ENCODE results near the gene PAX3. TPM values are rescaled to one million over a fixed set of nuclear protein-coding genes. Genes with fewer than 3 reads are reported as not detected.

Gene PAX3
- total and polyA plus RNA-seq, 2 of the 13 experiments (the other 11 are each of a cell fraction or from before 2014, with no cell fraction given), result 0.07 TPM; not detected in 1

DNA sequence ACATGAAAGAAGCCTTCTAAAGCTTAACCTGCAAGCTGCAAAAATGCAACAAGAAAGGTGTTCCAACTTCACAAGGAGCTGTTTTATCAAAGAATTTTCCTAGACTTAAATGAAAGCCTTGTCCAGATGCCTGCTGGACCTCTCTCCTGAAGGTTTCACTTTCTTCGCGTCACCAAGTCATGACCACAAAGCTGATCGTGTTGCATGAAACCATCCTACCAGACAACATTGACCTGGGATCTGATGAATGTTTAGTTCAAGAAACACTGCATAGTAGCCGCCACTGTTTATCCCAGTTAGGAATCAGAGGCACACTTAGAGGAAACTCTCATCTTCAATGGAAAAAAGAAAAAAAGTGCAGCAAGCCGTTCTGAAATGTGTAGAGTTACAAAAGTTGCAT is 26.9 kb downstream of the PAX3 start:
- H4K20me1 ChIP-seq (ENCODE audit: insufficient read depth, low read length), result no peaks in the 10 kb centered on the region
- no peak overlapping the region for H3K4me3 ChIP-seq (replicated peaks in 1 of 3; ENCODE audit: insufficient read depth in 1 of 3, low read depth in 2 of 3, low read length in 3 of 3)
- in situ Hi-C loops (cut with HindIII; ENCODE audit: extremely low pct_ligation_motif_present, low pct_unique_long_range_greater_than_20kb), result no loop called here
- H3K27ac ChIP-seq (ENCODE audit: extremely low read length, insufficient read depth, low read length), result no peak overlapping the region
- H3K27me3 ChIP-seq (ENCODE audit: control insufficient read depth in 1 of 2, insufficient read depth in 2 of 2, low read length in 2 of 2), result peaks cover 0 to 20% of the 10 kb centered on the region in 2 experiments; a peak in 4 of 5 replicates
- H3K36me3 ChIP-seq (replicated peaks in 1 of 2; ENCODE audit: control insufficient read depth in 1 of 2, insufficient read depth in 2 of 2, low read length in 2 of 2), result no peaks in the 10 kb centered on the region
- no peaks in the 10 kb centered on the region for H3K9me3 ChIP-seq (ENCODE audit: low read length)
- FAIRE-seq (no peak), DNase-seq (ENCODE audit: low spot score) (no peak), ATAC-seq (no peak)
- WGBS (ENCODE audit: low lambda C conversion rate), result 36% methylated on average over 5 of the region's 5 CpGs
- intact Hi-C loops (cut with micrococcal nuclease; ENCODE audit: unreplicated experiment), result no loop called here
- H3K4me1 ChIP-seq (ENCODE audit: insufficient read depth, low read length), result no peaks in the 10 kb centered on the region
- no peak overlapping the region for H3K4me2 ChIP-seq (ENCODE audit: low read depth, low read length)
- H3K9ac ChIP-seq (ENCODE audit: insufficient read depth, low read depth, low read length), result no peak overlapping the region
- no TSS peak for BruUV-seq (replicated peaks)
- no peak overlapping the region for H2AFZ ChIP-seq (ENCODE audit: low read length)
- CTCF ChIA-PET (ENCODE audit: low intra/inter-chr PET ratio, low total read pairs), result no interaction called here
- TF ChIP-seq PRPF4 (IDR thresholded peaks at IDR 0.05; ENCODE audit: low read depth, low read length, poor library complexity, severe bottlenecking) (no peak), MYC (CRISPR knock-in tag; IDR thresholded peaks at IDR 0.05; ENCODE audit: borderline replicate concordance) (no peak), ATF1 (CRISPR knock-in tag; IDR thresholded peaks at IDR 0.05) (no peak), KDM2A (CRISPR knock-in tag; IDR thresholded peaks at IDR 0.05; ENCODE audit: borderline replicate concordance, low read depth) (no peak), HOXA7 (CRISPR knock-in tag; IDR thresholded peaks at IDR 0.05) (no peak), KLF16 (CRISPR knock-in tag; IDR thresholded peaks at IDR 0.05) (no peak)
- TF ChIP-seq, protein P1, sequence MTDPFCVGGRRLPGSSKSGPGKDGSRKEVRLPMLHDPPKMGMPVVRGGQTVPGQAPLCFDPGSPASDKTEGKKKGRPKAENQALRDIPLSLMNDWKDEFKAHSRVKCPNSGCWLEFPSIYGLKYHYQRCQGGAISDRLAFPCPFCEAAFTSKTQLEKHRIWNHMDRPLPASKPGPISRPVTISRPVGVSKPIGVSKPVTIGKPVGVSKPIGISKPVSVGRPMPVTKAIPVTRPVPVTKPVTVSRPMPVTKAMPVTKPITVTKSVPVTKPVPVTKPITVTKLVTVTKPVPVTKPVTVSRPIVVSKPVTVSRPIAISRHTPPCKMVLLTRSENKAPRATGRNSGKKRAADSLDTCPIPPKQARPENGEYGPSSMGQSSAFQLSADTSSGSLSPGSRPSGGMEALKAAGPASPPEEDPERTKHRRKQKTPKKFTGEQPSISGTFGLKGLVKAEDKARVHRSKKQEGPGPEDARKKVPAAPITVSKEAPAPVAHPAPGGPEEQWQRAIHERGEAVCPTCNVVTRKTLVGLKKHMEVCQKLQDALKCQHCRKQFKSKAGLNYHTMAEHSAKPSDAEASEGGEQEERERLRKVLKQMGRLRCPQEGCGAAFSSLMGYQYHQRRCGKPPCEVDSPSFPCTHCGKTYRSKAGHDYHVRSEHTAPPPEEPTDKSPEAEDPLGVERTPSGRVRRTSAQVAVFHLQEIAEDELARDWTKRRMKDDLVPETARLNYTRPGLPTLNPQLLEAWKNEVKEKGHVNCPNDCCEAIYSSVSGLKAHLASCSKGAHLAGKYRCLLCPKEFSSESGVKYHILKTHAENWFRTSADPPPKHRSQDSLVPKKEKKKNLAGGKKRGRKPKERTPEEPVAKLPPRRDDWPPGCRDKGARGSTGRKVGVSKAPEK (CRISPR knock-in tag; IDR thresholded peaks at IDR 0.05; ENCODE audit: borderline replicate concordance), result no peak
- TF ChIP-seq, protein P2, sequence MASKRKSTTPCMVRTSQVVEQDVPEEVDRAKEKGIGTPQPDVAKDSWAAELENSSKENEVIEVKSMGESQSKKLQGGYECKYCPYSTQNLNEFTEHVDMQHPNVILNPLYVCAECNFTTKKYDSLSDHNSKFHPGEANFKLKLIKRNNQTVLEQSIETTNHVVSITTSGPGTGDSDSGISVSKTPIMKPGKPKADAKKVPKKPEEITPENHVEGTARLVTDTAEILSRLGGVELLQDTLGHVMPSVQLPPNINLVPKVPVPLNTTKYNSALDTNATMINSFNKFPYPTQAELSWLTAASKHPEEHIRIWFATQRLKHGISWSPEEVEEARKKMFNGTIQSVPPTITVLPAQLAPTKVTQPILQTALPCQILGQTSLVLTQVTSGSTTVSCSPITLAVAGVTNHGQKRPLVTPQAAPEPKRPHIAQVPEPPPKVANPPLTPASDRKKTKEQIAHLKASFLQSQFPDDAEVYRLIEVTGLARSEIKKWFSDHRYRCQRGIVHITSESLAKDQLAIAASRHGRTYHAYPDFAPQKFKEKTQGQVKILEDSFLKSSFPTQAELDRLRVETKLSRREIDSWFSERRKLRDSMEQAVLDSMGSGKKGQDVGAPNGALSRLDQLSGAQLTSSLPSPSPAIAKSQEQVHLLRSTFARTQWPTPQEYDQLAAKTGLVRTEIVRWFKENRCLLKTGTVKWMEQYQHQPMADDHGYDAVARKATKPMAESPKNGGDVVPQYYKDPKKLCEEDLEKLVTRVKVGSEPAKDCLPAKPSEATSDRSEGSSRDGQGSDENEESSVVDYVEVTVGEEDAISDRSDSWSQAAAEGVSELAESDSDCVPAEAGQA (IDR thresholded peaks at IDR 0.05; ENCODE audit: low read depth), result no peak
- TF ChIP-seq, protein P2 (CRISPR knock-in tag; IDR thresholded peaks at IDR 0.05; ENCODE audit: borderline replicate concordance), result no peak
- TF ChIP-seq, protein P3, sequence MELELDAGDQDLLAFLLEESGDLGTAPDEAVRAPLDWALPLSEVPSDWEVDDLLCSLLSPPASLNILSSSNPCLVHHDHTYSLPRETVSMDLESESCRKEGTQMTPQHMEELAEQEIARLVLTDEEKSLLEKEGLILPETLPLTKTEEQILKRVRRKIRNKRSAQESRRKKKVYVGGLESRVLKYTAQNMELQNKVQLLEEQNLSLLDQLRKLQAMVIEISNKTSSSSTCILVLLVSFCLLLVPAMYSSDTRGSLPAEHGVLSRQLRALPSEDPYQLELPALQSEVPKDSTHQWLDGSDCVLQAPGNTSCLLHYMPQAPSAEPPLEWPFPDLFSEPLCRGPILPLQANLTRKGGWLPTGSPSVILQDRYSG (CRISPR knock-in tag; IDR thresholded peaks at IDR 0.05), result no peak
- TF ChIP-seq, protein P4, sequence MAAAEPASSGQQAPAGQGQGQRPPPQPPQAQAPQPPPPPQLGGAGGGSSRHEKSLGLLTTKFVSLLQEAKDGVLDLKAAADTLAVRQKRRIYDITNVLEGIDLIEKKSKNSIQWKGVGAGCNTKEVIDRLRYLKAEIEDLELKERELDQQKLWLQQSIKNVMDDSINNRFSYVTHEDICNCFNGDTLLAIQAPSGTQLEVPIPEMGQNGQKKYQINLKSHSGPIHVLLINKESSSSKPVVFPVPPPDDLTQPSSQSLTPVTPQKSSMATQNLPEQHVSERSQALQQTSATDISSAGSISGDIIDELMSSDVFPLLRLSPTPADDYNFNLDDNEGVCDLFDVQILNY (CRISPR knock-in tag; conservative IDR thresholded peaks at IDR 0.05), result no peak
- POLR2A ChIA-PET, result no interaction called here
- no peaks in the 10 kb centered on the region for H3K79me2 ChIP-seq (ENCODE audit: insufficient read depth, low read length)
